ENCODE data around the gene SLC38A8. TPM values are rescaled to one million over a fixed set of nuclear protein-coding genes. Genes with fewer than 3 reads are reported as not detected.
A peak's percentile ranks its signal among the peaks of the same experiment; 100 is the strongest.

SLC38A8 gene
- total RNA-seq, 2 donors from 2014 or later = not detected

GRCh38 chr16:84043486-84044117 lies 1.0 kb upstream of the SLC38A8 start:
- peaks cover 44% of the 10 kb centered on the region for H3K27me3 ChIP-seq (ENCODE audit: control insufficient read depth, insufficient read depth, low read length, poor library complexity, severe bottlenecking)
- no peaks in the 10 kb centered on the region for H3K9me3 ChIP-seq (ENCODE audit: control insufficient read depth, low read length)
- no peak for TF ChIP-seq CTCF (conservative IDR thresholded peaks at IDR 0.05)
- Mint-ChIP-seq H3K36me3 (ENCODE audit: low read depth) (no peaks in the 10 kb centered on the region), H3K9me3 (no peaks in the 10 kb centered on the region), H3K27ac (peak overlapping the region; percentile 72), H3K27me3 (ENCODE audit: insufficient read depth) (peaks cover 57% of the 10 kb centered on the region), H3K4me3 (peak overlapping the region; percentile 3), H3K4me1 (peaks cover 34% of the 10 kb centered on the region)
- no peak overlapping the region for H3K4me3 ChIP-seq (ENCODE audit: low read length)
- WGBS, 2 experiments (ENCODE audit: insufficient coverage in 1 of 2, insufficient read length in 1 of 2) = 27 to 41% methylated on average over 17 to 18 of the region's 18 CpGs
- no peak overlapping the region for H3K27ac ChIP-seq (ENCODE audit: low read depth, low read length)
- H3K4me1 ChIP-seq (ENCODE audit: control insufficient read depth, insufficient read depth, low read length) = peaks cover 16% of the 10 kb centered on the region
- H3K9ac ChIP-seq (ENCODE audit: extremely low read depth, low read length, poor library complexity, severe bottlenecking) = no peak overlapping the region
- no peaks in the 10 kb centered on the region for H3K36me3 ChIP-seq (ENCODE audit: control insufficient read depth, insufficient read depth, low read length)
- peak; percentile 87 for DNase-seq

- H3K9me3 Mint-ChIP-seq = no peaks in the 10 kb centered on the region
- Histone ChIP-seq H3K27ac (ENCODE audit: low read depth, low read length) (no peak overlapping the region), H3K9ac (ENCODE audit: extremely low read depth, low read length, poor library complexity, severe bottlenecking) (no peak overlapping the region), H3K36me3 (ENCODE audit: control insufficient read depth, insufficient read depth, low read length) (no peaks in the 10 kb centered on the region), H3K4me3 (ENCODE audit: low read length) (no peak overlapping the region), H3K27me3 (ENCODE audit: control insufficient read depth, insufficient read depth, low read length, poor library complexity, severe bottlenecking) (peaks cover 50% of the 10 kb centered on the region), H3K4me1 (ENCODE audit: control insufficient read depth, insufficient read depth, low read length) (peaks cover 14% of the 10 kb centered on the region), H3K9me3 (ENCODE audit: control insufficient read depth, low read length) (no peaks in the 10 kb centered on the region)
- peak overlapping the region; percentile 3 for H3K4me3 Mint-ChIP-seq
- DNase-seq = peak; percentile 82
- 61 to 69% methylated on average over 21 to 22 of the region's 22 CpGs for WGBS, 2 experiments (ENCODE audit: insufficient coverage in 1 of 2, insufficient read length in 1 of 2)
- peaks cover 27% of the 10 kb centered on the region for H3K4me1 Mint-ChIP-seq
- no peaks in the 10 kb centered on the region for H3K36me3 Mint-ChIP-seq (ENCODE audit: low read depth)
- TF ChIP-seq CTCF (conservative IDR thresholded peaks at IDR 0.05) = no peak
- H3K27ac Mint-ChIP-seq = peak overlapping the region; percentile 72
- peaks cover 59% of the 10 kb centered on the region for H3K27me3 Mint-ChIP-seq (ENCODE audit: insufficient read depth)
These were observed 387 bp upstream of the SLC38A8 start for GRCh38 chr16:84042879-84043485.

GRCh38 chr16:84041881-84042280 lies 714 bp downstream of the SLC38A8 start:
- no peak for TF ChIP-seq CTCF (conservative IDR thresholded peaks at IDR 0.05)
- Histone ChIP-seq H3K27me3 (ENCODE audit: control insufficient read depth, insufficient read depth, low read length, poor library complexity, severe bottlenecking) (peaks cover 50% of the 10 kb centered on the region), H3K27ac (ENCODE audit: low read depth, low read length) (no peak overlapping the region), H3K9ac (ENCODE audit: extremely low read depth, low read length, poor library complexity, severe bottlenecking) (no peak overlapping the region), H3K9me3 (ENCODE audit: control insufficient read depth, low read length) (no peaks in the 10 kb centered on the region), H3K4me3 (ENCODE audit: low read length) (no peak overlapping the region), H3K4me1 (ENCODE audit: control insufficient read depth, insufficient read depth, low read length) (peaks cover 14% of the 10 kb centered on the region), H3K36me3 (ENCODE audit: control insufficient read depth, insufficient read depth, low read length) (no peaks in the 10 kb centered on the region)
- Mint-ChIP-seq H3K36me3 (ENCODE audit: low read depth) (no peaks in the 10 kb centered on the region), H3K27ac (no peak overlapping the region), H3K4me3 (no peak overlapping the region), H3K27me3 (ENCODE audit: insufficient read depth) (peaks cover 57% of the 10 kb centered on the region), H3K9me3 (no peaks in the 10 kb centered on the region), H3K4me1 (peaks cover 27% of the 10 kb centered on the region)
- no peak for DNase-seq
- WGBS, 2 experiments (ENCODE audit: insufficient coverage in 1 of 2, insufficient read length in 1 of 2) = 90 to 94% methylated on average over 17 of the region's 17 CpGs
